ENCODE measurements around the gene OTOGL.
A peak's percentile ranks its signal among the peaks of the same experiment; 100 is the strongest.
"Not testable (repeated sequence)": the region's sequence is repeated elsewhere in the genome, so short reads cannot be mapped to it uniquely, and the experiment has no call there.

The OTOGL gene

GRCh38 chr12:80129895-80130530 is 30.7 kb downstream of the OTOGL start:
- peaks cover 15% of the 10 kb centered on the region for H3K4me1 ChIP-seq (ENCODE audit: insufficient read depth, low read length)
- H3K9ac ChIP-seq (ENCODE audit: low read length) = no peak overlapping the region
- H3K4me3 ChIP-seq (ENCODE audit: low read depth in 1 of 2, low read length in 2 of 2) = no peak overlapping the region
- no peaks in the 10 kb centered on the region for H3K9me3 ChIP-seq (ENCODE audit: low read length)
- H3K27ac ChIP-seq (ENCODE audit: low read depth, low read length) = peak overlapping the region; percentile 2
- no peaks in the 10 kb centered on the region for H3K27me3 ChIP-seq (ENCODE audit: control insufficient read depth in 1 of 2, insufficient read depth in 2 of 2, low read length in 2 of 2)
- no peaks in the 10 kb centered on the region for H3K36me3 ChIP-seq (ENCODE audit: insufficient read depth, low read length)

GRCh38 chr12:80135624-80136023 is 36.3 kb downstream of the OTOGL start:
- H3K27me3 ChIP-seq (ENCODE audit: control insufficient read depth in 1 of 2, insufficient read depth in 2 of 2, low read length in 2 of 2) = no peaks in the 10 kb centered on the region
- H3K9me3 ChIP-seq (ENCODE audit: low read length) = no peaks in the 10 kb centered on the region
- H3K4me3 ChIP-seq (ENCODE audit: low read depth in 1 of 2, low read length in 2 of 2) = no peak overlapping the region
- H3K9ac ChIP-seq (ENCODE audit: low read length) = no peak overlapping the region
- H3K27ac ChIP-seq (ENCODE audit: low read depth, low read length) = no peak overlapping the region
- peaks cover 4% of the 10 kb centered on the region for H3K4me1 ChIP-seq (ENCODE audit: insufficient read depth, low read length)
- no peaks in the 10 kb centered on the region for H3K36me3 ChIP-seq (ENCODE audit: insufficient read depth, low read length)

GRCh38 chr12:80140005-80140404 is 40.7 kb downstream of the OTOGL start:
- Histone ChIP-seq H3K9me3 (ENCODE audit: low read length) (no peaks in the 10 kb centered on the region), H3K27ac (ENCODE audit: low read depth, low read length) (no peak overlapping the region), H3K4me3 (ENCODE audit: low read depth in 1 of 2, low read length in 2 of 2) (no peak overlapping the region), H3K27me3 (ENCODE audit: control insufficient read depth in 1 of 2, insufficient read depth in 2 of 2, low read length in 2 of 2) (no peaks in the 10 kb centered on the region), H3K36me3 (ENCODE audit: insufficient read depth, low read length) (no peaks in the 10 kb centered on the region), H3K4me1 (ENCODE audit: insufficient read depth, low read length) (no peaks in the 10 kb centered on the region), H3K9ac (ENCODE audit: low read length) (no peak overlapping the region)

- Histone ChIP-seq H3K27ac (ENCODE audit: low read depth, low read length) (no peak overlapping the region), H3K9ac (ENCODE audit: low read length) (no peak overlapping the region), H3K4me1 (ENCODE audit: insufficient read depth, low read length) (no peaks in the 10 kb centered on the region), H3K4me3 (ENCODE audit: low read depth in 1 of 2, low read length in 2 of 2) (no peak overlapping the region), H3K36me3 (ENCODE audit: insufficient read depth, low read length) (no peaks in the 10 kb centered on the region), H3K9me3 (ENCODE audit: low read length) (no peaks in the 10 kb centered on the region), H3K27me3 (ENCODE audit: control insufficient read depth in 1 of 2, insufficient read depth in 2 of 2, low read length in 2 of 2) (no peaks in the 10 kb centered on the region)
Observed at GRCh38 chr12:80142640-80143039, 43.3 kb downstream of the OTOGL start.

- H3K27ac ChIP-seq (ENCODE audit: low read depth, low read length) = no peak overlapping the region
- no peaks in the 10 kb centered on the region for H3K9me3 ChIP-seq (ENCODE audit: low read length)
- no peaks in the 10 kb centered on the region for H3K27me3 ChIP-seq (ENCODE audit: control insufficient read depth in 1 of 2, insufficient read depth in 2 of 2, low read length in 2 of 2)
- H3K4me1 ChIP-seq (ENCODE audit: insufficient read depth, low read length) = no peaks in the 10 kb centered on the region
- no peaks in the 10 kb centered on the region for H3K36me3 ChIP-seq (ENCODE audit: insufficient read depth, low read length)
- H3K4me3 ChIP-seq (ENCODE audit: low read depth in 1 of 2, low read length in 2 of 2) = no peak overlapping the region
- no peak overlapping the region for H3K9ac ChIP-seq (ENCODE audit: low read length)
Observed at GRCh38 chr12:80143537-80143936, 44.2 kb downstream of the OTOGL start.

GRCh38 chr12:80149547-80150313 is 50.4 kb downstream of the OTOGL start:
- not testable (repeated sequence) for H3K9ac ChIP-seq (ENCODE audit: low read length); H3K4me3 ChIP-seq (ENCODE audit: low read depth in 1 of 2, low read length in 2 of 2); H3K27ac ChIP-seq (ENCODE audit: low read depth, low read length); H3K36me3 ChIP-seq (ENCODE audit: insufficient read depth, low read length); H3K9me3 ChIP-seq (ENCODE audit: low read length); H3K27me3 ChIP-seq (ENCODE audit: control insufficient read depth in 1 of 2, insufficient read depth in 2 of 2, low read length in 2 of 2); H3K4me1 ChIP-seq (ENCODE audit: insufficient read depth, low read length)

- Histone ChIP-seq H3K4me3 (ENCODE audit: low read depth in 1 of 2, low read length in 2 of 2) (no peak overlapping the region), H3K4me1 (ENCODE audit: insufficient read depth, low read length) (no peaks in the 10 kb centered on the region), H3K9ac (ENCODE audit: low read length) (no peak overlapping the region), H3K36me3 (ENCODE audit: insufficient read depth, low read length) (no peaks in the 10 kb centered on the region), H3K27me3 (ENCODE audit: control insufficient read depth in 1 of 2, insufficient read depth in 2 of 2, low read length in 2 of 2) (no peaks in the 10 kb centered on the region), H3K27ac (ENCODE audit: low read depth, low read length) (no peak overlapping the region), H3K9me3 (ENCODE audit: low read length) (no peaks in the 10 kb centered on the region)
Observed at GRCh38 chr12:80151131-80151530, 51.8 kb downstream of the OTOGL start.

- no peaks in the 10 kb centered on the region for H3K27me3 ChIP-seq (ENCODE audit: control insufficient read depth in 1 of 2, insufficient read depth in 2 of 2, low read length in 2 of 2)
- H3K27ac ChIP-seq (ENCODE audit: low read depth, low read length) = no peak overlapping the region
- no peaks in the 10 kb centered on the region for H3K9me3 ChIP-seq (ENCODE audit: low read length)
- no peaks in the 10 kb centered on the region for H3K36me3 ChIP-seq (ENCODE audit: insufficient read depth, low read length)
- no peak overlapping the region for H3K4me3 ChIP-seq (ENCODE audit: low read depth in 1 of 2, low read length in 2 of 2)
- no peaks in the 10 kb centered on the region for H3K4me1 ChIP-seq (ENCODE audit: insufficient read depth, low read length)
- no peak overlapping the region for H3K9ac ChIP-seq (ENCODE audit: low read length)
Observed at GRCh38 chr12:80154261-80154660, 54.9 kb downstream of the OTOGL start.

GRCh38 chr12:80156306-80156705 is 57.0 kb downstream of the OTOGL start:
- H3K4me3 ChIP-seq (ENCODE audit: low read depth in 1 of 2, low read length in 2 of 2) = no peak overlapping the region
- H3K36me3 ChIP-seq (ENCODE audit: insufficient read depth, low read length) = no peaks in the 10 kb centered on the region
- H3K27me3 ChIP-seq (ENCODE audit: control insufficient read depth in 1 of 2, insufficient read depth in 2 of 2, low read length in 2 of 2) = no peaks in the 10 kb centered on the region
- H3K4me1 ChIP-seq (ENCODE audit: insufficient read depth, low read length) = no peaks in the 10 kb centered on the region
- no peak overlapping the region for H3K27ac ChIP-seq (ENCODE audit: low read depth, low read length)
- H3K9ac ChIP-seq (ENCODE audit: low read length) = no peak overlapping the region
- no peaks in the 10 kb centered on the region for H3K9me3 ChIP-seq (ENCODE audit: low read length)

- H3K27ac ChIP-seq (ENCODE audit: low read depth, low read length) = no peak overlapping the region
- no peaks in the 10 kb centered on the region for H3K9me3 ChIP-seq (ENCODE audit: low read length)
- H3K9ac ChIP-seq (ENCODE audit: low read length) = no peak overlapping the region
- H3K4me3 ChIP-seq (ENCODE audit: low read depth in 1 of 2, low read length in 2 of 2) = no peak overlapping the region
- no peaks in the 10 kb centered on the region for H3K4me1 ChIP-seq (ENCODE audit: insufficient read depth, low read length)
- no peaks in the 10 kb centered on the region for H3K36me3 ChIP-seq (ENCODE audit: insufficient read depth, low read length)
- H3K27me3 ChIP-seq (ENCODE audit: control insufficient read depth in 1 of 2, insufficient read depth in 2 of 2, low read length in 2 of 2) = no peaks in the 10 kb centered on the region
Observed at GRCh38 chr12:80157645-80158044, 58.3 kb downstream of the OTOGL start.

- Histone ChIP-seq H3K9ac (ENCODE audit: low read length) (no peak overlapping the region), H3K4me3 (ENCODE audit: low read depth in 1 of 2, low read length in 2 of 2) (no peak overlapping the region), H3K27ac (ENCODE audit: low read depth, low read length) (no peak overlapping the region), H3K27me3 (ENCODE audit: control insufficient read depth in 1 of 2, insufficient read depth in 2 of 2, low read length in 2 of 2) (no peaks in the 10 kb centered on the region), H3K4me1 (ENCODE audit: insufficient read depth, low read length) (no peaks in the 10 kb centered on the region), H3K36me3 (ENCODE audit: insufficient read depth, low read length) (no peaks in the 10 kb centered on the region), H3K9me3 (ENCODE audit: low read length) (no peaks in the 10 kb centered on the region)
Observed at GRCh38 chr12:80161612-80162011, 62.3 kb downstream of the OTOGL start.

- Histone ChIP-seq H3K9ac (ENCODE audit: low read length) (no peak overlapping the region), H3K4me3 (ENCODE audit: low read depth in 1 of 2, low read length in 2 of 2) (no peak overlapping the region), H3K27ac (ENCODE audit: low read depth, low read length) (no peak overlapping the region), H3K36me3 (ENCODE audit: insufficient read depth, low read length) (no peaks in the 10 kb centered on the region), H3K27me3 (ENCODE audit: control insufficient read depth in 1 of 2, insufficient read depth in 2 of 2, low read length in 2 of 2) (no peaks in the 10 kb centered on the region), H3K4me1 (ENCODE audit: insufficient read depth, low read length) (no peaks in the 10 kb centered on the region), H3K9me3 (ENCODE audit: low read length) (no peaks in the 10 kb centered on the region)
Observed at GRCh38 chr12:80162177-80162576, 62.8 kb downstream of the OTOGL start.

Data from muscle layer of colon (tissue), 2 donors.